H1 (cell line): Measurements from ENCODE around the gene PRSS38. TPM values are rescaled to one million over a fixed set of nuclear protein-coding genes. Genes with fewer than 3 reads are reported as not detected.
A peak's percentile ranks its signal among the peaks of the same experiment; 100 is the strongest.

Source experiments
- CTCF ChIA-PET: fragments of 300-600 bp; sonication (Branson Sonifier 250); formaldehyde crosslinking; loops from one replicate; lab custom pipeline; 2021; ENCODE audit not compliant: partially characterized antibody; lab: Charles Lee
- POLR2A ChIA-PET: fragments of 300-600 bp; sonication (Branson Sonifier 250); formaldehyde crosslinking; loops from one replicate; lab custom pipeline; 2021; ENCODE audit warnings: inconsistent platforms; ENCODE audit not compliant: partially characterized antibody; lab: Charles Lee
- DNase-seq, 2 experiments: peaks; one replicate each; pipeline versions ENCODE4 v3.0.0 to v3.0.0-alpha.2; 2010 to 2022; ENCODE audit warnings: low spot score in 2 of 2, low read depth in 1 of 2, mixed read lengths in 1 of 2
- FAIRE-seq: peaks from 2 replicates; lab custom pipeline; 2011; peaks lifted over from hg19 to GRCh38; lab: Jason Lieb, UNC
- H2AFZ ChIP-seq: 2 replicates; pipeline ENCODE4 v1.8.1; 2012; ENCODE audit warnings: low read length, inconsistent platforms
- H2AK5ac ChIP-seq: 2 replicates; pipeline ENCODE4 v1.6.1; 2013; ENCODE audit warnings: low read depth, low read length
- H2BK120ac ChIP-seq: replicated peaks from 2 replicates; pipeline ENCODE3; 2013; ENCODE audit warnings: low read depth, low read length, inconsistent platforms
- H2BK12ac ChIP-seq: 2 replicates; pipeline ENCODE4 v1.6.1; 2013; ENCODE audit warnings: low read depth, low read length
- H2BK15ac ChIP-seq: 2 replicates; pipeline ENCODE4 v1.6.1; 2013; ENCODE audit warnings: low read length
- H2BK20ac ChIP-seq: 2 replicates; pipeline ENCODE4 v1.6.1; 2013; ENCODE audit warnings: low read length
- H2BK5ac ChIP-seq: 2 replicates; pipeline ENCODE4 v1.6.1; 2013; ENCODE audit warnings: low read depth, low read length
- H3K14ac ChIP-seq: 2 replicates; pipeline ENCODE4 v1.6.1; 2013; ENCODE audit warnings: inconsistent platforms; ENCODE audit not compliant: insufficient read length
- H3K18ac ChIP-seq: 2 replicates; pipeline ENCODE4 v1.6.1; 2013; ENCODE audit warnings: low read length; ENCODE audit errors: extremely low read depth
- H3K23ac ChIP-seq: 2 replicates; pipeline ENCODE4 v1.6.1; 2013; ENCODE audit warnings: inconsistent platforms; ENCODE audit not compliant: insufficient read length
- H3K23me2 ChIP-seq: 2 replicates; pipeline ENCODE4 v1.6.1; 2013; ENCODE audit warnings: low read depth, low read length
- H3K27ac ChIP-seq: 2 replicates; pipeline ENCODE4 v1.6.1; 2011; ENCODE audit warnings: low read depth, low read length, inconsistent platforms
- H3K27me3 ChIP-seq, 4 experiments: replicated peaks in 1 of 4; 1 replicate in 1 of 4; 2 replicates in 3 of 4; pipeline versions ENCODE4 v1.6.1 to v1.8.1; 2011 to 2013; ENCODE audit warnings: low read length in 3 of 4, mild to moderate bottlenecking in 3 of 4, inconsistent platforms in 2 of 4, mixed read lengths in 2 of 4, moderate library complexity in 1 of 4; ENCODE audit not compliant: control insufficient read depth in 3 of 4, insufficient read depth in 3 of 4; ENCODE audit errors: extremely low read depth in 1 of 4
- H3K36me3 ChIP-seq, 4 experiments: 2 replicates each; pipeline versions ENCODE4 v1.6.1 to v1.8.1; 2011 to 2013; ENCODE audit warnings: mild to moderate bottlenecking in 4 of 4, low read length in 3 of 4, moderate library complexity in 2 of 4, control low read depth in 1 of 4, inconsistent platforms in 1 of 4; ENCODE audit not compliant: insufficient read depth in 4 of 4, control insufficient read depth in 2 of 4
- H3K4ac ChIP-seq: replicated peaks from 2 replicates; pipeline ENCODE3; 2013; ENCODE audit warnings: low read length, low read depth, mixed read lengths, inconsistent platforms; ENCODE audit not compliant: insufficient read length
- H3K4me1 ChIP-seq, 4 experiments: replicated peaks in 1 of 4; 1 replicate in 1 of 4; 2 replicates in 3 of 4; pipeline versions ENCODE4 v1.6.1 to v1.8.1; 2011 to 2013; ENCODE audit warnings: low read length in 3 of 4, inconsistent platforms in 2 of 4, mixed read lengths in 1 of 4; ENCODE audit not compliant: insufficient read depth in 4 of 4, control insufficient read depth in 3 of 4
- H3K4me2 ChIP-seq, 2 experiments: 2 replicates each; pipeline versions ENCODE4 v1.6.1 to v1.8.1; 2011 to 2013; ENCODE audit warnings: low read depth in 2 of 2, low read length in 2 of 2, control low read depth in 1 of 2, inconsistent platforms in 1 of 2, mild to moderate bottlenecking in 1 of 2; ENCODE audit not compliant: insufficient read depth in 1 of 2
- H3K4me3 ChIP-seq, 4 experiments: fragments of 200-600, 300-600 bp in 1 of 4; sonication (generic), shearing (Covaris generic), sonication (Bioruptor Twin) in 1 of 4; 2 replicates each; pipeline versions ENCODE4 v1.5.1 to v1.8.1; 2011 to 2016; ENCODE audit warnings: low read length in 4 of 4, low read depth in 3 of 4, control low read depth in 2 of 4, inconsistent platforms in 2 of 4, mild to moderate bottlenecking in 2 of 4, mixed read lengths in 1 of 4, moderate library complexity in 1 of 4; ENCODE audit not compliant: insufficient read depth in 2 of 4; ENCODE audit errors: extremely low read depth in 1 of 4
- H3K56ac ChIP-seq: replicated peaks from 2 replicates; pipeline ENCODE3; 2013; ENCODE audit warnings: low read depth, mild to moderate bottlenecking, mixed read lengths, low read length, inconsistent platforms; ENCODE audit not compliant: insufficient read length
- H3K79me1 ChIP-seq: 2 replicates; pipeline ENCODE4 v1.6.1; 2013; ENCODE audit warnings: low read depth, low read length, control low read depth
- H3K79me2 ChIP-seq, 2 experiments: 2 replicates each; pipeline versions ENCODE4 v1.6.1 to v1.8.1; 2012 to 2013; ENCODE audit warnings: low read length in 2 of 2, mild to moderate bottlenecking in 2 of 2, inconsistent platforms in 1 of 2; ENCODE audit not compliant: insufficient read depth in 2 of 2, control insufficient read depth in 1 of 2
- H3K9ac ChIP-seq, 4 experiments: replicated peaks in 1 of 4; 1 replicate in 1 of 4; 2 replicates in 3 of 4; pipeline versions ENCODE4 v1.6.1 to v1.8.1; 2011 to 2013; ENCODE audit warnings: low read depth in 3 of 4, low read length in 3 of 4, control low read depth in 2 of 4, mild to moderate bottlenecking in 2 of 4, moderate library complexity in 2 of 4, inconsistent platforms in 1 of 4; ENCODE audit errors: extremely low read depth in 1 of 4
- H3K9me3 ChIP-seq, 2 experiments: 2 replicates each; pipeline versions ENCODE4 v1.6.1 to v1.8.1; 2012 to 2013; ENCODE audit warnings: mild to moderate bottlenecking in 2 of 2, moderate library complexity in 2 of 2, control low read depth in 1 of 2, inconsistent platforms in 1 of 2, low read depth in 1 of 2, low read length in 1 of 2, mixed read lengths in 1 of 2; ENCODE audit not compliant: insufficient read depth in 2 of 2
- H4K20me1 ChIP-seq, 2 experiments: replicated peaks in 1 of 2; 2 replicates each; pipeline versions ENCODE3 to v1.8.1; 2011 to 2013; ENCODE audit warnings: inconsistent platforms in 2 of 2, low read length in 2 of 2, mild to moderate bottlenecking in 1 of 2; ENCODE audit not compliant: insufficient read depth in 2 of 2, control insufficient read depth in 1 of 2
- H4K5ac ChIP-seq: 2 replicates; pipeline ENCODE4 v1.6.1; 2013; ENCODE audit warnings: low read length, low read depth, mixed read lengths, inconsistent platforms; ENCODE audit not compliant: insufficient read length
- H4K8ac ChIP-seq: 2 replicates; pipeline ENCODE4 v1.8.0; 2013; ENCODE audit warnings: mild to moderate bottlenecking, moderate library complexity, low read length, inconsistent platforms; ENCODE audit not compliant: insufficient read depth; ENCODE audit errors: extremely low read depth
- H4K91ac ChIP-seq: replicated peaks from 2 replicates; pipeline ENCODE3; 2013; ENCODE audit warnings: low read length, mixed read lengths, inconsistent platforms; ENCODE audit not compliant: insufficient read length
- CEBPB ChIP-seq: IDR thresholded peaks from 2 replicates; pipeline ENCODE4 v1.6.1; 2012; ENCODE audit warnings: low read depth, low read length
- CREB1 ChIP-seq: IDR thresholded peaks from 2 replicates; pipeline ENCODE4 v1.6.1; 2012; ENCODE audit warnings: inconsistent platforms
- GTF2F1 ChIP-seq: IDR thresholded peaks from 2 replicates; pipeline ENCODE4 v1.6.1; 2012; ENCODE audit warnings: low read depth, low read length, improper control_type of control experiment, borderline replicate concordance
- HDAC6 ChIP-seq: IDR thresholded peaks from one replicate; pipeline ENCODE4 v1.7.1; 2012; ENCODE audit warnings: low read depth, mild to moderate bottlenecking, inconsistent platforms, low read length, moderate library complexity
- NRF1 ChIP-seq: IDR thresholded peaks from 2 replicates; pipeline ENCODE4 v1.6.1; 2011; ENCODE audit warnings: mild to moderate bottlenecking, low read depth, low read length, improper control_type of control experiment
- RAD21 ChIP-seq, 2 experiments: IDR thresholded peaks in 1 of 2; conservative IDR thresholded peaks in 1 of 2; 2 replicates each; pipeline ENCODE4 v1.6.1; 2011; ENCODE audit warnings: low read depth in 2 of 2, low read length in 2 of 2, improper control_type of control experiment in 1 of 2, inconsistent platforms in 1 of 2, mild to moderate bottlenecking in 1 of 2, moderate library complexity in 1 of 2
- RFX5 ChIP-seq: IDR thresholded peaks from 2 replicates; pipeline ENCODE4 v1.6.1; 2011; ENCODE audit warnings: low read depth, low read length, improper control_type of control experiment, borderline replicate concordance
- TAF1 ChIP-seq: IDR thresholded peaks from 2 replicates; pipeline ENCODE4 v1.6.1; 2011; ENCODE audit warnings: mild to moderate bottlenecking, low read depth, low read length
- WGBS, 2 experiments: shearing (Covaris generic) in 1 of 2; methylation state at CpG; one replicate each; pipeline versions ENCODE4 v1.1.6 to v1.1.7; 2013 to 2015; ENCODE audit warnings: low lambda C conversion rate in 2 of 2, mixed read lengths in 2 of 2, inconsistent platforms in 1 of 2, low coverage in 1 of 2, missing lambda C conversion rate in 1 of 2; ENCODE audit not compliant: insufficient replicate concordance in 2 of 2, insufficient coverage in 1 of 2, insufficient read length in 1 of 2; ENCODE audit errors: extremely low coverage in 1 of 2, missing lambda C conversion rate in 1 of 2; 5-methylcytosine and 5-hydroxymethylcytosine counted together
- long read RNA-seq, 2 experiments: library from RNA in 1 of 2; library from capped mRNA in 1 of 2; stranded (forward); transcript quantifications; one replicate each; pipeline ENCODE4 v2.0.0, GENCODE V29; 2021; ENCODE audit warnings: inconsistent platforms in 1 of 2
- polyA minus RNA-seq, 3 experiments: library from RNA; depleted of rRNA, polyadenylated mRNA; stranded (reverse); fragments of >200 nt; gene quantifications; 1 replicate in 2 of 3; 2 replicates in 1 of 3; pipeline ENCODE4 v1.2.3, GENCODE V29; 2011
- polyA plus RNA-seq, 7 experiments: library from polyadenylated mRNA; depleted of rRNA in 3 of 7; stranded (reverse) in 5 of 7; unstranded in 2 of 7; fragments of >200 nt in 5 of 7; fragments of 200-250 nt in 2 of 7; gene quantifications; 1 replicate in 5 of 7; 2 replicates in 1 of 7; 4 replicates in 1 of 7; pipeline versions ENCODE4 v1.2.1 to v1.2.3, GENCODE V29; 2011 to 2013; ENCODE audit warnings: missing spikeins in 2 of 7, mixed read lengths in 2 of 7
- total RNA-seq: library from RNA; stranded (reverse); fragmentation: NEBNext Ultra II Directional; extraction: Animal tissue kit (Norgen Biotek cat#: 25700); gene quantifications from 2 replicates; pipeline ENCODE4 v1.2.1, GENCODE V29; 2021
- TF ChIP-seq, protein P1 (sequence below): IDR thresholded peaks from 2 replicates; pipeline ENCODE4 v1.6.1; 2012; ENCODE audit warnings: inconsistent platforms

PRSS38 gene
- total RNA-seq (not detected in 2 replicates), polyA plus RNA-seq (2011; rRNA removed) (not detected in 2 replicates), polyA minus RNA-seq (2011; rRNA and poly(A)+ RNA removed) (not detected in 2 replicates)
- polyA plus RNA-seq (2011; cell fraction: cytosol; rRNA removed) = not detected
- not detected for polyA plus RNA-seq (2011; cell fraction: nucleus; rRNA removed)
- polyA plus RNA-seq (2012, experiment 1 of 2) = not detected in 4 replicates
- polyA plus RNA-seq (2012, experiment 2 of 2) = not detected
- polyA plus RNA-seq (2013, experiment 1 of 2) = not detected
- polyA plus RNA-seq (2013, experiment 2 of 2) = not detected
- polyA minus RNA-seq (2011; cell fraction: cytosol; rRNA and poly(A)+ RNA removed) = not detected
- polyA minus RNA-seq (2011; cell fraction: nucleus; rRNA and poly(A)+ RNA removed) = not detected
- long read RNA-seq, experiment 1 = 0 reads
- long read RNA-seq, experiment 2 = 0 reads

DNA sequence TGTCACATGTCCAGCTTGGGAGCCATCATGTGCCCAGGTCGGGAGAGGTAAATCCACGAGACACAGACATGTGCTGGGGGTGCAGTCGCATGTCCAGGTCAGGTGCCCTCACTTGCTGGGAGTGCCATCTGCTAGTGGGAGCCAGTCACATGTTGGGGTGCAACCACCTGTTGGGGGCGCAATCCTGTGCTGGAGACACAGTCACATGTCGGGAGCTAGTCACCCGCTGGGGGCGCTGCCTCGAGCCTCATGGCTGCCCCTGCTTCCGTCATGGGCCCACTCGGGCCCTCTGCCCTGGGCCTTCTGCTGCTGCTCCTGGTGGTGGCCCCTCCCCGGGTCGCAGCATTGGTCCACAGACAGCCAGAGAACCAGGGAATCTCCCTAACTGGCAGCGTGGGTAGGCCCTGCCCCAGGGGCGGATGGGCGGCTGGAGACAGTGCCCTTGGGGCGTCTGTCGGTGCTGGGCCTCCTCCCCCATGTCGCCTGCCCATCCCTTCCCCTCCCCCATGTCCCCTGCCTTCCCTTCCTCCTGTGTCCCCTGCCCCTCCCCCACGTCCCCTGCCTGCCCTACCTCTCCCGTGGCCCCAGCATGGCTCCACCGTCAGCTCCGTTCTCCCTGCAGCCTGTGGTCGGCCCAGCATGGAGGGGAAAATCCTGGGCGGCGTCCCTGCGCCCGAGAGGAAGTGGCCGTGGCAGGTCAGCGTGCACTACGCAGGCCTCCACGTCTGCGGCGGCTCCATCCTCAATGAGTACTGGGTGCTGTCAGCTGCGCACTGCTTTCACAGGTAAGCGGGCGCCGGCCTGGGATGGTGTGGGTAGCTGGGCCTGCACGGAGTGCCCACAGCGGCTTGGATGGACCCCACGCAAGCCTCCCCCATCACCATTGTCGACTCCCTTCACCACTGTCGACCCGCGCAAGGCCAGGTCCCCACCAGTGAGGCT, at the start of gene PRSS38:
PRSS38 (plus strand) TSS at position 208 of the 942 bp plus-strand sequence; CDS start at position 250, 42 bp downstream.
- no peaks in the 10 kb centered on the region for H3K23me2 ChIP-seq
- FAIRE-seq = no peak
- no peaks in the 10 kb centered on the region for H3K27me3 ChIP-seq
- H3K23ac ChIP-seq = no peak within 1 kb of the TSS
- peaks cover 21 to 38% of the 10 kb centered on the region in 2 experiments for H3K9me3 ChIP-seq
- no peak within 1 kb of the TSS for H2BK120ac ChIP-seq
- no peak within 1 kb of the TSS for H2AK5ac ChIP-seq
- no peak within 1 kb of the TSS for H3K18ac ChIP-seq
- no peaks in the 10 kb centered on the region for H3K36me3 ChIP-seq
- no peak within 1 kb of the TSS for H4K8ac ChIP-seq
- no peak within 1 kb of the TSS for H3K4ac ChIP-seq
- no peak for DNase-seq
- no peak within 1 kb of the TSS for H2BK20ac ChIP-seq
- H2BK15ac ChIP-seq = no peak within 1 kb of the TSS
- no peak within 1 kb of the TSS for H3K4me2 ChIP-seq
- no peaks in the 10 kb centered on the region for H4K20me1 ChIP-seq
- H3K9ac ChIP-seq = no peak within 1 kb of the TSS
- ChIA-PET POLR2A (no interaction called here), CTCF (interaction anchor here (0.6 kb wide), 1 partner anchor 603 kb away, joined by 3 read pairs; no protein-coding TSS in a partner anchor)
- peak within 1 kb of the TSS in 1 of 4 experiments; percentile 2; a peak in 1 of 8 replicates for H3K4me3 ChIP-seq
- no peak within 1 kb of the TSS for H3K27ac ChIP-seq
- H3K79me1 ChIP-seq = no peaks in the 10 kb centered on the region
- H2BK12ac ChIP-seq = no peak within 1 kb of the TSS
- H2BK5ac ChIP-seq = no peak within 1 kb of the TSS
- peak within 1 kb of the TSS; percentile 54 for H4K91ac ChIP-seq
- H3K4me1 ChIP-seq = no peaks in the 10 kb centered on the region
- H2AFZ ChIP-seq = no peak within 1 kb of the TSS
- H4K5ac ChIP-seq = no peak within 1 kb of the TSS
- H3K79me2 ChIP-seq = no peaks in the 10 kb centered on the region
- H3K14ac ChIP-seq = no peak within 1 kb of the TSS
- WGBS, 2 experiments = 90% methylated on average over 35 of the region's 44 CpGs; no CpG with 5 or more reads in 1 of the 2 experiments
- peak within 1 kb of the TSS; percentile 25 for H3K56ac ChIP-seq
- TF ChIP-seq RAD21 (IDR thresholded peaks at IDR 0.05 in 1 of 2, conservative IDR thresholded peaks at IDR 0.05 in 1 of 2; ENCODE audit: low read depth in 2 of 2, low read length in 2 of 2) (no peak), TAF1 (no peak), RFX5 (no peak), CREB1 (no peak), NRF1 (no peak), GTF2F1 (no peak), CEBPB (no peak), HDAC6 (no peak)
- TF ChIP-seq, protein P1, sequence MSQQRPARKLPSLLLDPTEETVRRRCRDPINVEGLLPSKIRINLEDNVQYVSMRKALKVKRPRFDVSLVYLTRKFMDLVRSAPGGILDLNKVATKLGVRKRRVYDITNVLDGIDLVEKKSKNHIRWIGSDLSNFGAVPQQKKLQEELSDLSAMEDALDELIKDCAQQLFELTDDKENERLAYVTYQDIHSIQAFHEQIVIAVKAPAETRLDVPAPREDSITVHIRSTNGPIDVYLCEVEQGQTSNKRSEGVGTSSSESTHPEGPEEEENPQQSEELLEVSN = 0 out of 2 replicates have a peak, but pooled peaks have one; percentile 19
